H1 (cell line): Measurements from ENCODE around the gene NFIA. TPM values are rescaled to one million over a fixed set of nuclear protein-coding genes. Genes with fewer than 3 reads are reported as not detected.

Experiments
- CHD7 ChIP-seq: fragments of 300-600 bp; sonication (generic); IDR thresholded peaks from 2 replicates; pipeline ENCODE4 v1.7.1; 2012; ENCODE audit warnings: low read length, moderate library complexity, mild to moderate bottlenecking, inconsistent platforms; ENCODE audit not compliant: insufficient replicate concordance
- KDM4A ChIP-seq: IDR thresholded peaks from one replicate; pipeline ENCODE4 v1.7.1; 2012; ENCODE audit warnings: low read depth, mild to moderate bottlenecking, moderate library complexity, low read length, inconsistent platforms; ENCODE audit not compliant: severe bottlenecking
- SIRT6 ChIP-seq: IDR thresholded peaks from one replicate; pipeline ENCODE4 v1.7.1; 2012; ENCODE audit warnings: low read length, inconsistent platforms
- TCF12 ChIP-seq: IDR thresholded peaks from 2 replicates; pipeline ENCODE4 v1.6.1; 2011; ENCODE audit warnings: low read depth, mild to moderate bottlenecking, low read length
- polyA plus RNA-seq, 7 experiments: library from polyadenylated mRNA; depleted of rRNA in 3 of 7; stranded (reverse) in 5 of 7; unstranded in 2 of 7; fragments of >200 nt in 5 of 7; fragments of 200-250 nt in 2 of 7; gene quantifications; 1 replicate in 5 of 7; 2 replicates in 1 of 7; 4 replicates in 1 of 7; pipeline versions ENCODE4 v1.2.1 to v1.2.3, GENCODE V29; 2011 to 2013; ENCODE audit warnings: missing spikeins in 2 of 7, mixed read lengths in 2 of 7
- total RNA-seq: library from RNA; stranded (reverse); fragmentation: NEBNext Ultra II Directional; extraction: Animal tissue kit (Norgen Biotek cat#: 25700); gene quantifications from 2 replicates; pipeline ENCODE4 v1.2.1, GENCODE V29; 2021

The NFIA gene
- total and polyA plus RNA-seq, 2 of the 8 experiments (the other 6 are each of a cell fraction or from before 2014, with no cell fraction given), result 1.8 to 2.3 TPM

DNA sequence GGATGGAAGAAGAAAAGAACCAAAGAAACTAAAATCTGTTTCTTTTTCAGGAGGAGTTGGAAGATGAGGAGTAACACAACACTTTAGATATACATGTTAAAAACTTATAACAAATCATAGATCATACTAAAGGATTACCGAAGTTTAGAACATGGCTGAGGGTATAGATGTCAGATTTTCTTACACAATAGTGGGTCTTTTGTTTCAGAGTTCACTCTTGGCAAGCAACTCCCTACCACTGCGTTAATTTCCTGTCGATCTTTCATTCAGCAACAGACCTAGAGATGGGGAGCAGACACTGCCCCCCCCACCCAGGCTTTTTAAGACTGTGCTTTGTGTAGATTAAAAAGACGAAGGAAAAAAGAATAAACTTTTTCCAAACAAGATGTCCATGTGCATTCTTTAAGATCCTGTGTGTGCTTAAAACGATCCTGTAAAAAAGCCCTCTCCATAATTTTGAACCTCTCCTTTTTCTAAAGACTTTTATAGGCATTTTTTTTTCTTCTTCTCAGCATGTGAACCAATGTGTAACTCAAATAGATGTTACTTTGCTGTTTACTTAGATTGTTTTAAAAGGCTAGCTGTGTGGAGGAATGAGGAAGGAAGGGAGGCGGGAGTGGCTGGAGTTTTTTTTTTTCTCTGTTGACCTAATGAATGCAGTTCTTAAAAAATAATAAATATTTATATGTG is 50.4 kb downstream of the NFIA start (continued):
- no peak for TF ChIP-seq CHD7
- no peak for TF ChIP-seq KDM4A
- no peak for TF ChIP-seq TCF12
- TF ChIP-seq SIRT6, result no peak
- TF ChIP-seq, all 59 proteins: peak for 0
